Right ventricle myocardium superior (tissue), 1 donor: ENCODE data around the gene PLXND1. TPM values are rescaled to one million over a fixed set of nuclear protein-coding genes. Genes with fewer than 3 reads are reported as not detected.

Experiments used
- ATAC-seq: fragments of 200-7000 bp; cut with Tn5 transposase; one replicate; pipeline ENCODE4 v1.9.1; 2020; ENCODE audit warnings: mild to moderate bottlenecking; ENCODE audit not compliant: poor library complexity
- DNase-seq: peaks from one replicate; pipeline ENCODE4 v3.0.0-alpha.2; 2020
- intact Hi-C: fragments of 100-400 bp; cut with DNase I; formaldehyde crosslinking; loops from one replicate; pipeline ENCODE4 v1.11.2; 2022
- total RNA-seq: library from RNA; stranded (reverse); fragmentation: NEBNext Ultra II Directional; extraction: Animal tissue kit (Norgen Biotek cat#: 25700); gene quantifications from one replicate; pipeline ENCODE4 v1.2.1, GENCODE V29; 2021
- donor health status: DM: no; HTN: yes; CAD: no; lungs with severe emphysema.

The PLXND1 gene
- total RNA-seq, 1 donor from 2014 or later: 53.1 TPM

DNA sequence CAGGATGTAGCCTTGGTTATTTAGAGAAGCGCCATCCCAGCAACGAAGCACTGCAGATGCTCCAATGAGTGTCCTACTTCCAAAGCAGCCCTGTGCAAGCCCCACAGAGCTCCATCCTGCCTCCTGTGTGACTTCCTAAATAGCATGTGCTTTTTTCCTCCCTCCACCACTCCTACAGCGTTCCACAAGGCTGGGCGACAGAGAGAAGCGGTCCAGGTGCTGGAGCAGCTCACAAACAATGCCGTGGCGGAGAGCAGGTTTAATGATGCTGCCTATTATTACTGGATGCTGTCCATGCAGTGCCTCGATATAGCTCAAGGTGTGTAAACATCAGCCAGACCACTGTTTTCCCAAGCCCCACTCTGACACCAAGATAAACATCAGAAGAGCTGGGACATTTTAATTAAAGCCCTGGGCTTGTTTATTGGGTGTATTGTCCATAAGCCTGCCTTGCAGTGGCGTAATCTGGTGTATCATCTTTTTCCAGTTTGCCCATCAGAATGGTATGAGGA lies 100.2 kb downstream of the PLXND1 start:
- intact Hi-C loops: no loop called here
- ATAC-seq (no peak), DNase-seq (no peak)

DNA sequence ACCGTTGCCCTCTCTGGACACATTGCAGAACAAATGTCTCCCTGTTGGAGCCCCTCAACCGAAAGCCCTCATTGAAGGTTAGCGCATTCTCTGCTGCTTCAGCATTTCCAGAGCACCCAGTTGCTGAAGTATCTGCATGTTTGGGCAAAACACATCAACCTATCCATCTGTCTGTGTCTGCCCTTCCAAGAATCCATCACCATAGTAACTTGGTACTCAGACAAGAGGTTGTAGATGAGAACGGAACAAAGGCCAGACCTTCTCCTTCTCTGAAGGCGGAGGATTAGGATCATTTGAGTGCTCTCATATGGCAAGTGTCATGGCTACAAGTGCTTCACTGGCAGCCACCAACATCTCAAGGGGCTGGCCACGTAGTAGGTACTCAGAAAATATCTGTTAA lies 101.1 kb downstream of the PLXND1 start:
- intact Hi-C loops: no loop called here
- DNase-seq: no peak
- ATAC-seq: no peak

Other genes starting within 250 kb of the PLXND1 start
- gene EFCAB12, start 178.0 kb downstream of the PLXND1 start, total RNA-seq: not detected
- gene MBD4, start 166.7 kb downstream of the PLXND1 start, total RNA-seq: 18.7 TPM
- 19.3 TPM for gene IFT122, start 166.5 kb downstream of the PLXND1 start, total RNA-seq
- not detected for gene RHO, start 78.0 kb downstream of the PLXND1 start, total RNA-seq
- gene H1-8, start 63.5 kb downstream of the PLXND1 start, total RNA-seq: not detected